Stimulated activated CD4-positive, alpha-beta T cell treated with anti-CD3 and anti-CD28 coated beads, Interleukin-4, amount 100 ng/mL, for 48 hours (primary cell): ENCODE data around the gene CYP27A1.

ENCODE experiments used
- DNase-seq, 2 donors: peaks; one replicate each; pipeline ENCODE4 v3.0.0-alpha.2; 2020; ENCODE audit warnings: low read depth in 2 of 2

Gene CYP27A1

GRCh38 chr2:218811382-218811781, 29.4 kb downstream of the CYP27A1 start:
- DNase-seq = no peak

- DNase-seq = no peak
Measured at GRCh38 chr2:218812096-218812815, 30.3 kb downstream of the CYP27A1 start.

- DNase-seq = no peak
Measured at GRCh38 chr2:218812861-218813260, 30.9 kb downstream of the CYP27A1 start.

- no peak for DNase-seq
Measured at GRCh38 chr2:218813771-218814460, 32.0 kb downstream of the CYP27A1 start.

- no peak for DNase-seq
Measured at GRCh38 chr2:218814540-218815243, 32.7 kb downstream of the CYP27A1 start.

- no peak for DNase-seq
Measured at GRCh38 chr2:218815244-218815637, 33.3 kb downstream of the CYP27A1 start.

GRCh38 chr2:218815649-218816048, 33.7 kb downstream of the CYP27A1 start:
- DNase-seq = no peak

- DNase-seq = no peak
Measured at GRCh38 chr2:218816561-218817011, 34.6 kb downstream of the CYP27A1 start.

- no peak for DNase-seq
Measured at GRCh38 chr2:218819093-218819492, 37.1 kb downstream of the CYP27A1 start.

GRCh38 chr2:218820746-218821369, 38.9 kb downstream of the CYP27A1 start:
- DNase-seq = no peak

- DNase-seq = no peak
Measured at GRCh38 chr2:218821605-218822211, 39.8 kb downstream of the CYP27A1 start.

- no peak for DNase-seq
Measured at GRCh38 chr2:218822622-218823021, 40.7 kb downstream of the CYP27A1 start.

- no peak for DNase-seq
Measured at GRCh38 chr2:218823196-218823855, 41.4 kb downstream of the CYP27A1 start.

GRCh38 chr2:218824004-218824403, 42.1 kb downstream of the CYP27A1 start:
- DNase-seq = no peak

- no peak for DNase-seq
Measured at GRCh38 chr2:218826791-218827190, 44.8 kb downstream of the CYP27A1 start.

- DNase-seq = no peak
Measured at GRCh38 chr2:218827701-218828476, 45.9 kb downstream of the CYP27A1 start.

GRCh38 chr2:218828477-218828778, 46.5 kb downstream of the CYP27A1 start:
- DNase-seq = no peak

- no peak for DNase-seq
Measured at GRCh38 chr2:218829868-218830451, 48.0 kb downstream of the CYP27A1 start.

- DNase-seq = no peak
Measured at GRCh38 chr2:218830526-218831306, 48.8 kb downstream of the CYP27A1 start.
